HG03025 (cell line): ENCODE measurements around the gene ADCY7.
"Not testable (repeated sequence)": the region's sequence is repeated elsewhere in the genome, so short reads cannot be mapped to it uniquely, and the experiment has no call there.

Experiments used
- ATAC-seq: cut with Tn5 transposase; IDR thresholded peaks from one replicate; pipeline ENCODE4 v1.9.1; 2021; ENCODE audit warnings: mild to moderate bottlenecking, moderate library complexity; ENCODE audit not compliant: unreplicated experiment, low FRiP score

Gene ADCY7

GRCh38 chr16:50329446-50330189 lies 63.3 kb downstream of the ADCY7 start:
- ATAC-seq: no peak

GRCh38 chr16:50331570-50331969 lies 65.2 kb downstream of the ADCY7 start:
- ATAC-seq: no peak

DNA sequence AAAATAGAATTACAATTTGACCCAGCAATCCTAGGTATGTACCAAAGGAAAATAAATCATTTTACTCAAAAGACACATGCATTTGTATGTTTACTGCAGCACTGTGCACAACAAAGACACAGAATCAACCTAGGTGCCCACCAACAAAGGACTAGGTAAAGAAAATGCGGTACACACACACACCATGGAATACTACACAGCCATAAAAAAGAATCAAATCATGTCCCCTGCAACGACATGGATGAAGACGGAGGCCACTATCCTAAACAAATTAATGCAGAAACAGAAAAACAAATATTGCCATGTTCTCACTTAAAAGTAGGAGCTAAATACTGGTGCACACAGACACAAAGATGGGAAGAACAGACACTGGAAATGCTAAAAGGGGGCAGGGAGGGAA lies 66.2 kb downstream of the ADCY7 start:
- no peak for ATAC-seq

DNA sequence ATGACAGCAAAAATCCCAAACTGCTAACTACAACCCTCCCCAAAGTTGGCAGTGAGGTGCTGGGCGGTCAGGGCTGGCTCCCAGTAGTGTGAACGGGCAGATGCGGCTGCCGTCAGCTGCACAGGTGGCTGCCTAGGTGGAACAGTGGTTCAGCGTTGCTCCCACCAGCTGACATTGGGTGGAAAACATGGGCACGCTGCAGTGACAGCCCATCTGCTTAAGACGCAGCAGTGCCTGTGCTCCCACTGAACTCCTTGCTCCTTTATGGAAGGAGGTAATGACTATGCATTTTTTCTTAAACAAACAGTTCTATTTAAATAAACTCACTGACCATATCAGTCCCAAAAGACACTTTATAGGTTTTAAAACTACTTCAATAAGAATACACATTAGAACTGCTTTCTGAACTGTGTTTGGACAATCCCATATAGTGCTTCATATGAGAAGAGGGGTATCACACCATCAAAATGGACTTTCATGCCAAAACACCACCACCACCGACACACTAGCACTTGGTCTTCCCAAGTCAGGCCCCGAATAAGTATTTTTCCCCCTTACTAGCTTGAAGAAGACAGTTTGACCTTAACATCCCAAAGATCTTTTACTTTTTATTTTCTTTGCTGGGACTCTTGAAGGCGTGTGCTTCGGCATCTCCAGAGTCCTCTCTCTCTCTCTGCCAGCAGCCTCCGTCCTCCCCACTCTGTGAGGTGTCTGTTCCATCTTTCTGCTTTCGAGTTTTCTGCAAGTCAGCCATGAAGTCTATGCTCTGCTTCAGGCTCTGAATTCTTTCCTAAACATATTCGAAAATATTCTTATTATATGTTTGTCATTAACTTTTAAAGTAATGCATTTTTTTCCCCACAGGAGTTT lies 68.0 kb downstream of the ADCY7 start:
- no peak for ATAC-seq

- no peak for ATAC-seq
Measured at GRCh38 chr16:50335196-50335958, 69.0 kb downstream of the ADCY7 start.

- ATAC-seq: no peak
Measured at GRCh38 chr16:50336884-50337283, 70.5 kb downstream of the ADCY7 start.

DNA sequence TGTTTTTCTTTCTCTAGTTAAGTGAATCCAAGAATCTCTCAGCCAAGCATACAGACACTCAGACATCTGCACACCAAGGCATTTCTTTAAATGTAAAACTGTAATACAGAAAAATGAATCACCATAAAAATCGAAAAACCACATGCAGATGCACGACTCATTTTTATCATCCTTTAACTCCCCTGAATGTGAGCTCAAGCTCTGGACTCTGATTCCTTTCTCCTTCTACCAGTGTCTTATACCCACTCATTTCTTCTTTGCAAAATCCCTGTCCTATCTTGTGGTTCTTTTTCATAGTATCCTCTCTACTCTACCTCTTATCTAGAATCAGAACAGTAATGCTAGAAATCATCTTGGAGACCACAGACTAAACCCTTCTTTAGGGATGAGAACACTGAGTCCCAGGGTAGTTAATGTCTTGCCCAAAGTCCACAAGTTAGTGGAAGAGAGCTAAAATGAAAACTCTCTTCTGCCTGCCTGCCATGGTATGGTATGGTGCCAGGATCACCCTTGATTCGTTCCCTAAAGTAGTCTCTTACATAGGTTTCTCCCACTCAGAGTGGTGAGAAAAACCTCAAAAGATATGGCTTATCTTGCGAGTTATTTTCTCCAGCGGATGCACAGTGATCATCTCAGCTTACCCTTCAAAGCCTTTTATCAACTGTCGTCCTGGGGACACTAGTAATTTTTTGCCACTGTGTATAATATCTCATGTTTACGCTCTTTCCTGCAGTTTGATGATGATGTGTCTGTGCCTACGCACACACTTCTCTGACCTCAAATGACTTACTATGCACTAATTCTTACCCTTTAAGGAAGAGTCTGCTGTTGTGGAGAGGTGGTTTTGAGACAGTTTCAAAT lies 72.2 kb downstream of the ADCY7 start:
- ATAC-seq: no peak

DNA sequence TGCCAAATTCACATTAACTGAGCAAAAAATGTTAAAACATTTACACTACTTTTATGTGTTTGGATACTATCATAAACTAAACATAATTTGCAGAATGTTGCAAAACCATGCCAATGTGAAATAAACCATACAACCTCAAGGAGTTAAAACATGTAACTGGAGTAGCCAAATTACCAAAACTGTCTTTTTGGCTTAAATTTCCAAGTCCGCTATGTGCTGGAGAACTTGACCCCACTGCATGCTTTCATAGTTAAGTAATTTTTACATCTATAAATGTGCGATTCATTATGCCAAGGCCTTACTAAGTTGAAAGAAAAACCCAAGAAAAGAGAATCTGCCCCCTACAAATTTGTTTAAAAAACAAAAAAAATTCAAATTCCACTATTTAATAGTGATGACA lies 74.2 kb downstream of the ADCY7 start:
- no peak for ATAC-seq

DNA sequence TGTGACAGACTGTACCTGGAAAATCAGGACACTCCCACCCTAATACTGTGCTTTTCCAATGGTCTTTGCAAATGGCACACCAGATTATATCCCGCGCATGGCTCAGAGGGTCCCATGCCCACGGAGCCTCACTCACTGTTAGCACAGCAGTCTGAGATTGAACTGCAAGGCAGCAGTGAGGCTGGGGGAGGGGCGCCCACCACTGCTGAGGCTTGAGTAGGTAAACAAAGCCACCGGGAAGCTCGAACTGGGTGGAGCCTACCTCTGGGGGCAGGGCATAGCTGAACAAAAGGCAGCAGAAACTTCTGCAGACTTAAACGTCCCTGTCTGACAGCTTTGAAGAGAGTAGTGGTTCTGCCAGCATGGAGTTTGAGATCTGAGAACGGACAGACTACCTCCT lies 77.2 kb downstream of the ADCY7 start:
- ATAC-seq: not testable (repeated sequence)

DNA sequence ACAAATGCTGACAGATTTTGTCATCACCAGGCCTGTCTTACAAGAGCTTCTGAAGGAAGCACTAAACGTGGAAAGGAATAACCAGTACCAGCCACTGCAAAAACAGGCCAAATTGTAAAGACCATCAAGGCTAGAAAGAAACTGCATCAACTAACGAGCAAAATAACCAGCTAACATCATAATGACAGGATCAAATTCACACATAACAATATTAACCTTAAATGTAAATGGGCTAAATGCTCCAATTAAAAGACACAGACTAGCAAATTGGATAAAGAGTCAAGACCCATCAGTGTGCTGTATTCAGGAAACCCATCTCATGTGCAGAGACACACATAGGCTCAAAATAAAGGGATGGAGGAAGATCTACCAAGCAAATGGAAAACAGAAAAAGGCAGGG lies 78.9 kb downstream of the ADCY7 start:
- ATAC-seq: not testable (repeated sequence)

DNA sequence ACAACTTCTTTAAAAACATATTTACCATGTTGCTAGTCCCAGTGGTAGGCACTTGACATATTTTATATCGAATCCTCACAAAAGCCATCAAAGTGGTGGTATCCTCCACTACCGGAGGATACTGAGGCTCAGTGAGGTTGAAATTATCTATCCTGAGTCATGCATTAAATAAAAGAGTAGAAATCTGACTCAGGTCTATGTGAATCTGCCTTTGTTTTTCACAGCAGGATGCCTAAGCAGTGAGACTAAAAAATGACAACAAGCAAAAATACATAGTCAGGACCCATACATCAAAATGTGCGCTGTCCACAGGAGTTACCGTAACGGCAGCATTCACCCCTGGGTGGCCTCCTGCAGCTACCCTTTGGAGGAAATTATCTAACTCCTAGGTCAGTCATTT lies 84.8 kb downstream of the ADCY7 start:
- no peak for ATAC-seq

DNA sequence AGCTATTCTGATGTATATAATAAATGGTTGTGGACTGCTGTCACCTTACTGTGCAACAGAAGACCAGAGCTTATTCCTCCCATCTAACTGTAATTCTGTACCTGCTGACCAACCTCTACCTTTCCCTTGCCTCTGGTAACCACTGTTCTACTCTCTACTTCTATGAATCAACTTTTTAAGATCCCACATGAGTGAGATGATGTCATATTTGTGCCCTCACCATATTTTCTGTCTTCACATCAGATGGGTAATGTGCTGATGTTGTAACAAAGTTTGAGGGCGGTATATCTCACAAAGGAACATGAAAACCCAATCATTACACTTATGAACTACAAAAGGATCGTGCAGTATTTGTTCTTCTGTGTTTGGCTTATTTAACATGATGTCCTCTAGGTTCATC lies 85.6 kb downstream of the ADCY7 start:
- no peak for ATAC-seq

- ATAC-seq: no peak
Measured at GRCh38 chr16:50354082-50354481, 87.7 kb downstream of the ADCY7 start.

- no peak for ATAC-seq
Measured at GRCh38 chr16:50354629-50355456, 88.5 kb downstream of the ADCY7 start.

DNA sequence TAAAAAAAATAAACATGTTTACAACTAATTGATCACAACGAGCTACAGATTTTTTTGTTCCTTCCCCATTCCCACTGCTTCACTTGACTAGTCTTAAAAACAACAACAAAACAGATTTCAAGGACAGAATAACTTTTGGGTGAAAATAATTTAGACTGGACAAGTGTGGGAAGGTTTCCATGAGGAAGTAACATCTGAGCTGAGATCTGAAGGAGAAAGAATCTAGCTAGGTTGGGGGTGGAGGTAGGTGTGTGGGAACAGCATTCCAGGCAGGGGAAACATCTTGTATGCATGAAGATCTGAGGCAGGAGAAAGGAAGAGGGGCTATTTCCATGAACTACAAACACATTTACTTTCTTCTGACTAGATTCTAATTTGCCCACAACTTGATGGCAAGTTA lies 93.3 kb downstream of the ADCY7 start:
- no peak for ATAC-seq

GRCh38 chr16:50360033-50360778 lies 93.9 kb downstream of the ADCY7 start:
- no peak for ATAC-seq

GRCh38 chr16:50360779-50361178 lies 94.4 kb downstream of the ADCY7 start:
- ATAC-seq: no peak

GRCh38 chr16:50363656-50364055 lies 97.3 kb downstream of the ADCY7 start:
- no peak for ATAC-seq
